ENCODE measurements around the gene HNRNPC.

DNA sequence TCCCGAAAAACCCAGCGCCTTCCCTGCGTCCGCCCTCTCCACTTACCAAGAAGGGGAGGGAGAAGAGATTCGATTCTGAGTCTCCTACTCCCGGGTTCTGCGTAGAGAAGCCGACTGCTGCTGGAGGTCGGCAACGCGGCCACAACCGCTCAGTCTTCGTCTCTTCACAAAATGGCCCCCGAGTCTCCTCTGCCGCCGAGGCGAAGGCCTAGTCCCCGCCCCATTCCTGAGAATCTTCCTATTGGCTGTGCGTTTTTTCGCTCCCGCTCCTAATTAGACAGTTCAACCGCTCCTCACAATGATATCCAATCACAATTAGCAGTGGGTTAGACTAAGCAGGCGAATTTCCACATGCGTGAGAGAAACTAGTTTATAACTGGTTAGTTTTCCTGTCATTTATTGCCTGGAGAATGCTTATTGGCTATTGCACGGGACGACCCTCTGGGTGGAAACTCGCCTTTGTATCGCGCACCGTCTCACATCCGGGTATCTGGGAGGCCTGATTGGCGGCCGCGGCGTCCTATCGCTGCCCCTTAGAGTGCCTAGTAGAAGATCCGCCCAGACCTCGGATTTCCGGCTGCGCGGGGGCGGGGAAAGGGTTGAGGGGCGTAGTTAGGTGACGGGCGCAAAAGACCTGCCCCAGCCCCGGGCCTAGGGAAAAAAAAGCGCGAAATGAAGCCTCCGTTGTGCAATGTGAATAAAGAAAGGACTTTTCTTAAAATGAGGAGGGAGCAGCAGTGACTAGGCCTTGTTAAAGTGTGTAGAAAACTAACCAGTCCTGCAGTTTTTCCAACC lies at the start of gene HNRNPC:
- TF ChIP-seq, protein P1, sequence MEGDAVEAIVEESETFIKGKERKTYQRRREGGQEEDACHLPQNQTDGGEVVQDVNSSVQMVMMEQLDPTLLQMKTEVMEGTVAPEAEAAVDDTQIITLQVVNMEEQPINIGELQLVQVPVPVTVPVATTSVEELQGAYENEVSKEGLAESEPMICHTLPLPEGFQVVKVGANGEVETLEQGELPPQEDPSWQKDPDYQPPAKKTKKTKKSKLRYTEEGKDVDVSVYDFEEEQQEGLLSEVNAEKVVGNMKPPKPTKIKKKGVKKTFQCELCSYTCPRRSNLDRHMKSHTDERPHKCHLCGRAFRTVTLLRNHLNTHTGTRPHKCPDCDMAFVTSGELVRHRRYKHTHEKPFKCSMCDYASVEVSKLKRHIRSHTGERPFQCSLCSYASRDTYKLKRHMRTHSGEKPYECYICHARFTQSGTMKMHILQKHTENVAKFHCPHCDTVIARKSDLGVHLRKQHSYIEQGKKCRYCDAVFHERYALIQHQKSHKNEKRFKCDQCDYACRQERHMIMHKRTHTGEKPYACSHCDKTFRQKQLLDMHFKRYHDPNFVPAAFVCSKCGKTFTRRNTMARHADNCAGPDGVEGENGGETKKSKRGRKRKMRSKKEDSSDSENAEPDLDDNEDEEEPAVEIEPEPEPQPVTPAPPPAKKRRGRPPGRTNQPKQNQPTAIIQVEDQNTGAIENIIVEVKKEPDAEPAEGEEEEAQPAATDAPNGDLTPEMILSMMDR (IDR thresholded peaks at IDR 0.05; ENCODE audit: poor library complexity): no peak
- TF ChIP-seq EZH2phosphoT487 (IDR thresholded peaks at IDR 0.05; ENCODE audit: low read depth, severe bottlenecking, unreplicated experiment) (no peak), EZH2 (IDR thresholded peaks at IDR 0.05; ENCODE audit: borderline replicate concordance) (no peak)
